Heart left ventricle (tissue), 16 donors: ENCODE results near the gene TBX2. TPM values are rescaled to one million over a fixed set of nuclear protein-coding genes. Genes with fewer than 3 reads are reported as not detected.

Experiments used
- ATAC-seq, 4 donors: fragments of 200-7000 bp; cut with Tn5 transposase; one replicate each; pipeline ENCODE4 v1.9.1; 2020 to 2022; ENCODE audit warnings: moderate library complexity in 4 of 4, mild to moderate bottlenecking in 3 of 4, moderate number of reproducible peaks in 1 of 4
- DNase-seq, 5 donors: peaks; one replicate each; pipeline ENCODE4 v3.0.0-alpha.2; 2020
- H3K27ac ChIP-seq, 12 donors: fragments of 200-600 bp; sonication (generic) in 4 of 12; one replicate each; pipeline versions ENCODE4 v1.5.0 to v1.8.0; 2016 to 2022; ENCODE audit warnings: mild to moderate bottlenecking in 2 of 12
- H3K27me3 ChIP-seq, 9 donors: fragments of 200-600 bp; sonication (generic) in 2 of 9; one replicate each; pipeline versions ENCODE4 v1.5.1 to v1.8.0; 2016 to 2022; ENCODE audit warnings: mild to moderate bottlenecking in 3 of 9
- H3K36me3 ChIP-seq, 9 donors: fragments of 200-600 bp; sonication (generic) in 2 of 9; one replicate each; pipeline versions ENCODE4 v1.5.0 to v1.8.0; 2018 to 2022; ENCODE audit warnings: mild to moderate bottlenecking in 2 of 9
- H3K4me1 ChIP-seq, 12 donors: fragments of 200-600 bp; sonication (generic) in 4 of 12; one replicate each; pipeline versions ENCODE4 v1.5.0 to v1.8.0; 2016 to 2022; ENCODE audit warnings: mild to moderate bottlenecking in 3 of 12
- H3K4me3 ChIP-seq, 12 donors: fragments of 200-600 bp; sonication (generic) in 4 of 12; one replicate each; pipeline versions ENCODE4 v1.5.0 to v1.8.0; 2017 to 2022; ENCODE audit warnings: mild to moderate bottlenecking in 9 of 12, moderate library complexity in 4 of 12
- H3K9me3 ChIP-seq, 12 donors: fragments of 200-600 bp; sonication (generic) in 4 of 12; one replicate each; pipeline versions ENCODE4 v1.5.0 to v1.8.0; 2016 to 2022; ENCODE audit warnings: mild to moderate bottlenecking in 1 of 12
- CTCF ChIP-seq, 12 donors: fragments of 200-600 bp; sonication (generic) in 4 of 12; IDR thresholded peaks; one replicate each; pipeline versions ENCODE4 v1.5.0 to v1.8.0; 2018 to 2022; ENCODE audit warnings: antibody characterized with exemption in 12 of 12, mild to moderate bottlenecking in 5 of 12
- POLR2A ChIP-seq, 2 donors: fragments of 450-650 bp; IDR thresholded peaks; one replicate each; pipeline ENCODE4 v1.6.1; 2017; ENCODE audit warnings: antibody characterized with exemption in 2 of 2, mild to moderate bottlenecking in 2 of 2, moderate library complexity in 2 of 2
- WGBS, 4 donors: extraction: QIAGEN DNeasy Blood & Tissue Kit in 2 of 4; methylation state at CpG; one replicate each; pipeline versions ENCODE4 v1.1.5 to v1.1.7; 2013 to 2018; 5-methylcytosine and 5-hydroxymethylcytosine counted together
- intact Hi-C, 10 donors: fragments of 100-400 bp; cut with DNase I; formaldehyde crosslinking; loops; one replicate each; pipeline versions ENCODE4 v1.11.1 to v1.14.2; 2022
- polyA plus RNA-seq, 2 donors: library from polyadenylated mRNA; stranded (reverse); fragments of 200-250 nt; gene quantifications; one replicate each; pipeline ENCODE4 v1.2.3, GENCODE V29; 2013
- total RNA-seq, 9 donors: library from RNA; depleted of rRNA in 2 of 9; stranded (reverse); fragments of >200 nt in 2 of 9; fragmentation: NEBNext Ultra II Directional in 3 of 9; extraction: Animal tissue kit (Norgen Biotek cat#: 25700) in 3 of 9; gene quantifications; one replicate each; pipeline versions ENCODE4 v1.1.0 to v1.2.4, GENCODE V29; 2016 to 2023
- donor health status: ischemic (EF 13 %, LVEDD 7.1; RV severe dilation, severe dysfunction).
- donor health status: healthy with polysubstance abuse.
- donor health status: DM: no; HTN: yes; CAD: no.
- donor health status: DM: no; HTN: no; CAD: no.
- donor health status: ischemic (EF 25% LVEDD 6.9; RV normal size, moderate dysfunction).
- donor health status: ischemic (EF 25% LVEDD 5.7; RV mildly dilated, moderate dysfunction).
- donor health status: healthy.
- donor health status: DM: yes; HTN: yes; CAD: no.
- donor health status: ischemic (EF 35%, LVEDD 5.7; RV mildly dilated, moderate dysfunction).
- donor health status: nonischemic (EF 11% LVEDD 7.7; RV severe dilation, severe dysfunction).
- donor health status: DM: yes; HTN: yes; CAD: no.
- donor health status: PGD.
- donor health status: ischemic (EF 29% LVEDD 5.4; RV normal size, mild dysfunction).
- donor health status: nonischemic (EF 23%, LVEDD 6.1; RV moderate dilation, normal function).

The TBX2 gene
- total and polyA plus RNA-seq, 11 donors: 7.0 to 23.0 (median 13.4) TPM

DNA sequence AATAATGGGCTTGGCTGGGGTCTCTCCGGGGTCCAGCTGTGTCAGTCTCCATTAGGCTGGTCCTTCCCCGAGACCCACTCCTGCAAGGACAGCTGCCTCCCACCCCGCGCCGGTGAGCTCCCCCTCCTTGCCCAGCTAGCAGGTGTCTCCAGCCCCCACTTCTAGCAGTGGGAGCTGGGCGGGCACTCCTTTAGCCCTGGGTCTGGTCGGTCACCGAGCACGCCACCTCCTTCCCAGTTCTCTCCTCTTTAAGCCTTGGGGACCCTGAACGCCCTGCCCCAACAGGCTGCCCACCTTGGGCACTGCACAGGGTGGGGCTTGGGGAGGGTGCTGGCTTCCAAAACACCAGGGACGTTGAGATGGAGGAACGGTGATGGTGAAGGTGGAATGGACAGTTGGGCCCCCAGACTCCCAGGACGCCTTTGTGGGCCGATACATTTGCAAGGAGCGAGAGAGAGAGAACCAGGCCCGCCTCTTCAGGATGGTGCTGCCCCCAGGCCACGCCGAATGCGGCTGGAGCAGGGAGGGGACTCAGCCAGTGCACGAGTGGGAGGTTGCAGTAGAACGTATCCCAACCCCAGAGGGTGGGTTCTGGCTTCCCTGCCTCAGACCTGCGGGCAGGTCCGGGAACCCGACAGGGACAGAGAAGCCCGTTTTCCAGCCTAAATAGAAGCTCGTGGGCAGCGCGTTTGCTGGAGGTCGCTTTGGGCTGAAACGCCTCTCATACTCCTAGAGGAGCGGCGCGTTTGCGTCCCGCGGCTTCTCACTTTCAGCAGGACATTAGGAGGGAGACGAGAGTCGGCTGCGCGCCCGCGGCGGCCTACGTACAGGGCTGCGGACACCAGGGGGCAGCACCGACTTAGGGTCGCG lies 10.7 kb downstream of the TBX2 start:
- Histone ChIP-seq H3K36me3 (peaks cover 0 to 16% (median 0%) of the 10 kb centered on the region in 9 donors), H3K4me1 (peaks cover 0 to 71% (median 30%) of the 10 kb centered on the region in 12 donors), H3K9me3 (no peaks in the 10 kb centered on the region), H3K27ac (peak overlapping the region in 11 of 12 donors; percentile 70 to 92 (median 85)), H3K4me3 (peak overlapping the region; percentile 37 to 84 (median 65)), H3K27me3 (peaks cover 4 to 75% (median 19%) of the 10 kb centered on the region in 9 donors)
- TF ChIP-seq CTCF (IDR thresholded peaks at IDR 0.05): peak; percentile 42 to 74 (median 55)
- TF ChIP-seq POLR2A (IDR thresholded peaks at IDR 0.05): no peak
- DNase-seq (peak; percentile 80 to 92 (median 83)), ATAC-seq (peak; percentile 53 to 62 (median 60))
- intact Hi-C loops: loop anchor here in 8 of 10 donors (5.0 to 10.0 kb wide), 6 partner anchors 142 to 686 kb away; partner anchors contain the start of gene MED13 (in 5 of the 8)
- 10 to 21% (median 16%) methylated on average over 32 to 48 of the region's 48 CpGs for WGBS, 4 donors

- H3K4me3 ChIP-seq: peak overlapping the region; percentile 37 to 84 (median 65)
- peaks cover 0 to 67% (median 30%) of the 10 kb centered on the region in 12 donors for H3K4me1 ChIP-seq
- H3K27me3 ChIP-seq: peaks cover 0 to 69% (median 13%) of the 10 kb centered on the region in 9 donors
- intact Hi-C loops: loop anchor here in 8 of 10 donors (5.0 to 10.0 kb wide), 6 partner anchors 141 to 686 kb away; partner anchors contain the start of gene MED13 (in 5 of the 8)
- H3K9me3 ChIP-seq: no peaks in the 10 kb centered on the region
- no peak for ATAC-seq
- H3K27ac ChIP-seq: peak overlapping the region; percentile 67 to 92 (median 83)
- 2 to 15% (median 10%) methylated on average over 13 to 29 of the region's 29 CpGs for WGBS, 4 donors
- TF ChIP-seq CTCF (IDR thresholded peaks at IDR 0.05): peak in 5 of 12 donors; percentile 10 to 33 (median 16)
- no peak for TF ChIP-seq POLR2A (IDR thresholded peaks at IDR 0.05)
- peaks cover 0 to 11% (median 0%) of the 10 kb centered on the region in 9 donors for H3K36me3 ChIP-seq
- no peak for DNase-seq
Measured at GRCh38 chr17:61411011-61411260, 11.3 kb downstream of the TBX2 start.

- intact Hi-C loops: loop anchor here in 8 of 10 donors (2.0 to 10.0 kb wide), 7 partner anchors 141 to 687 kb away; partner anchors contain the start of gene MED13 (in 5 of the 8)
- Histone ChIP-seq H3K9me3 (no peaks in the 10 kb centered on the region), H3K27ac (peak overlapping the region; percentile 67 to 92 (median 83)), H3K4me1 (peaks cover 0 to 71% (median 32%) of the 10 kb centered on the region in 12 donors), H3K4me3 (peak overlapping the region; percentile 37 to 84 (median 65)), H3K27me3 (peaks cover 0 to 64% (median 10%) of the 10 kb centered on the region in 9 donors), H3K36me3 (peaks cover 0 to 10% (median 0%) of the 10 kb centered on the region in 9 donors)
- DNase-seq (peak; percentile 68 to 83 (median 73)), ATAC-seq (peak in 3 of 4 donors; percentile 40 to 55 (median 53))
- TF ChIP-seq CTCF (IDR thresholded peaks at IDR 0.05) (peak in 3 of 12 donors; percentile 6 to 16 (median 7)), POLR2A (IDR thresholded peaks at IDR 0.05) (no peak)
- WGBS, 4 donors: 1 to 2% (median 1%) methylated on average over 54 to 75 of the region's 75 CpGs
Measured at GRCh38 chr17:61411261-61412142, 11.9 kb downstream of the TBX2 start.
